ENCODE results near the gene PACRG.

PACRG gene

GRCh38 chr6:163341224-163342061 lies 613.7 kb downstream of the PACRG start:
- Histone ChIP-seq H3K79me2 (ENCODE audit: insufficient read depth, low read depth) (no peaks in the 10 kb centered on the region), H2AFZ (ENCODE audit: low read depth) (no peak overlapping the region)

GRCh38 chr6:163342571-163343539 lies 615.1 kb downstream of the PACRG start:
- Histone ChIP-seq H2AFZ (ENCODE audit: low read depth) (no peak overlapping the region), H4K20me1 (ENCODE audit: insufficient read depth) (no peaks in the 10 kb centered on the region), H3K79me2 (ENCODE audit: insufficient read depth, low read depth) (no peaks in the 10 kb centered on the region), H3K27ac (no peak overlapping the region), H3K4me1 (ENCODE audit: low read depth, poor library complexity, severe bottlenecking) (peaks cover 29% of the 10 kb centered on the region), H3K36me3 (ENCODE audit: insufficient read depth) (no peaks in the 10 kb centered on the region), H3K27me3 (ENCODE audit: insufficient read depth, low read depth) (no peaks in the 10 kb centered on the region), H3K4me3 (IDR thresholded peaks at IDR 0.05; ENCODE audit: insufficient read depth, low read depth, low read length) (no peak overlapping the region), H3K9ac (no peak overlapping the region), H3K4me2 (no peak overlapping the region)
- no peak for TF ChIP-seq CTCF (conservative IDR thresholded peaks at IDR 0.05; ENCODE audit: low read depth, low read length)

More at GRCh38 chr6:163341224-163342061, 613.7 kb downstream of the PACRG start:
- Histone ChIP-seq H4K20me1 (ENCODE audit: insufficient read depth) (no peaks in the 10 kb centered on the region), H3K27me3 (ENCODE audit: insufficient read depth, low read depth) (no peaks in the 10 kb centered on the region), H3K4me2 (no peak overlapping the region), H3K9ac (no peak overlapping the region), H3K4me1 (ENCODE audit: low read depth, poor library complexity, severe bottlenecking) (peaks cover 29% of the 10 kb centered on the region), H3K4me3 (IDR thresholded peaks at IDR 0.05; ENCODE audit: insufficient read depth, low read depth, low read length) (no peak overlapping the region), H3K27ac (no peak overlapping the region), H3K36me3 (ENCODE audit: insufficient read depth) (no peaks in the 10 kb centered on the region)
- TF ChIP-seq CTCF (conservative IDR thresholded peaks at IDR 0.05; ENCODE audit: low read depth, low read length), result no peak

GRCh38 chr6:163343609-163344008 lies 615.8 kb downstream of the PACRG start:
- Histone ChIP-seq H3K4me3 (IDR thresholded peaks at IDR 0.05; ENCODE audit: insufficient read depth, low read depth, low read length) (no peak overlapping the region), H3K4me1 (ENCODE audit: low read depth, poor library complexity, severe bottlenecking) (peaks cover 21% of the 10 kb centered on the region), H3K27me3 (ENCODE audit: insufficient read depth, low read depth) (no peaks in the 10 kb centered on the region), H3K9ac (no peak overlapping the region), H2AFZ (ENCODE audit: low read depth) (no peak overlapping the region), H3K79me2 (ENCODE audit: insufficient read depth, low read depth) (no peaks in the 10 kb centered on the region), H3K36me3 (ENCODE audit: insufficient read depth) (no peaks in the 10 kb centered on the region), H3K4me2 (no peak overlapping the region), H3K27ac (no peak overlapping the region), H4K20me1 (ENCODE audit: insufficient read depth) (no peaks in the 10 kb centered on the region)
- no peak for TF ChIP-seq CTCF (conservative IDR thresholded peaks at IDR 0.05; ENCODE audit: low read depth, low read length)

GRCh38 chr6:163344411-163344810 lies 616.6 kb downstream of the PACRG start:
- no peak overlapping the region for H2AFZ ChIP-seq (ENCODE audit: low read depth)
- H3K9ac ChIP-seq, result no peak overlapping the region
- peaks cover 13% of the 10 kb centered on the region for H3K4me1 ChIP-seq (ENCODE audit: low read depth, poor library complexity, severe bottlenecking)
- no peaks in the 10 kb centered on the region for H4K20me1 ChIP-seq (ENCODE audit: insufficient read depth)
- no peak overlapping the region for H3K4me2 ChIP-seq
- H3K27me3 ChIP-seq (ENCODE audit: insufficient read depth, low read depth), result no peaks in the 10 kb centered on the region
- H3K4me3 ChIP-seq (IDR thresholded peaks at IDR 0.05; ENCODE audit: insufficient read depth, low read depth, low read length), result no peak overlapping the region
- no peak overlapping the region for H3K27ac ChIP-seq
- no peak for TF ChIP-seq CTCF (conservative IDR thresholded peaks at IDR 0.05; ENCODE audit: low read depth, low read length)
- no peaks in the 10 kb centered on the region for H3K79me2 ChIP-seq (ENCODE audit: insufficient read depth, low read depth)
- no peaks in the 10 kb centered on the region for H3K36me3 ChIP-seq (ENCODE audit: insufficient read depth)
